ENCODE data around the gene NR6A1. TPM values are rescaled to one million over a fixed set of nuclear protein-coding genes. Genes with fewer than 3 reads are reported as not detected.

NR6A1 gene
- total and polyA plus RNA-seq, 2 of the 13 experiments (the other 11 are each of a cell fraction or from before 2014, with no cell fraction given): 28.1 to 31.5 TPM

DNA sequence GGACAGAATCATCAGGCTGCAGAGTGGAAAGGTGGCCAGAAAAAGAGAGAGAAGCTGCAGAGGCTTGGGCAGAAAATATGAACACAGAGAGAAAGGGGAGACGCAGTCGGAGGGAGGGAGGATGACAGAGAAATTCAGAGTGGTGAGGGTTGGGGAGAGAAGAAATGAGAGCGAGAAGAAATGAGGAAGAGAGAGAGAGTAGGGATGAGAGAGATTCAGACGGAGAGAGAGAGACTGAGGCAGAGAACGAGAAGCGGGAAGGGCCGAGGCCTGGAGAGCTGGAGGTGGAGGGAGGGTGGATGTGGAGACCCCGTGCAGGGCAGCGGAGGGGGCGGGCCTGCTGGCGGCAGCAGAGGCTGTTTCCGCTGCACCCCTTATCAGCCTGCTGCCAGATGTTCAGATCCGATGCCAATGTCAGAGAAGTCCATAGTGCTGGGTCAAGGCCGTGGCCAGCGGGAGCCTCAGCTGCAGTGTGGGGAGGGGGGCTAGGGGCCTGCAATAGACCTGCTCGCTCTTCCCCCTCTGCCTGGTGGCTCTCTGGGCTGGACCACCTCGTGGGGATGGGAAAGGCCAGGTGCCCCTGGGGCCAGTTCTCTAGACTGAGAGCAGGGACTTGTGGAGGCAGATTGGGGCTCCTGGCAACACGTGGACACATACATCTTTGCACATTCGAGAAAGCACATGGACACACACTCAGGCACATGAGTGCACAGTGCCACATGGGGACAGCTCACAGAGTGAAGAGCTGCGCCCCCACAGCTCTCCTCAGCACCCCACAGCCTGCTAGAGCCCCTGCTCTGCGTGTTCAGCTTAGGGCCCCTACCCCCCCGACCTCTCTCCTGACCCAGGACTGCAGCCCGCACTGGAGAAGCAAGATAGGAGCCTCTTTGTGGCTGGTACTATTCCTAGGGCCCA, 259.0 kb downstream of the NR6A1 start:
- in situ Hi-C loops (cut with HindIII; ENCODE audit: extremely low pct_ligation_motif_present, low pct_unique_long_range_greater_than_20kb) (no loop called here), intact Hi-C loops (cut with micrococcal nuclease; ENCODE audit: unreplicated experiment) (loop anchor here (1.0 kb wide), 1 partner anchor 8 kb away; no protein-coding TSS in a partner anchor)
- H3K4me2 ChIP-seq (ENCODE audit: low read depth, low read length): peak overlapping the region; percentile 54
- H2AFZ ChIP-seq (ENCODE audit: low read length): no peak overlapping the region
- no peaks in the 10 kb centered on the region for H3K79me2 ChIP-seq (ENCODE audit: insufficient read depth, low read length)
- ChIA-PET CTCF (ENCODE audit: low intra/inter-chr PET ratio, low total read pairs) (interaction anchor here (2.0 kb wide), 1 partner anchor 25 kb away, joined by 7 read pairs; no protein-coding TSS in a partner anchor), POLR2A (interaction anchor here (0.8 to 1.7 kb wide), 6 partner anchors 8 to 124 kb away, joined by 3 to 7 read pairs (median 4); no protein-coding TSS in a partner anchor)
- peak; percentile 49 for FAIRE-seq
- no peaks in the 10 kb centered on the region for H3K9me3 ChIP-seq (ENCODE audit: low read length)
- no peaks in the 10 kb centered on the region for H3K36me3 ChIP-seq (replicated peaks in 1 of 2; ENCODE audit: control insufficient read depth in 1 of 2, insufficient read depth in 2 of 2, low read length in 2 of 2)
- BruUV-seq (replicated peaks): no TSS peak
- H3K4me3 ChIP-seq (replicated peaks in 1 of 3; ENCODE audit: insufficient read depth in 1 of 3, low read depth in 2 of 3, low read length in 3 of 3): peak overlapping the region in 1 of 3 experiments; percentile 51; a peak in 2 of 6 replicates
- ATAC-seq: peak; percentile 40
- H3K27me3 ChIP-seq (ENCODE audit: control insufficient read depth in 1 of 2, insufficient read depth in 2 of 2, low read length in 2 of 2): no peaks in the 10 kb centered on the region
- WGBS (ENCODE audit: low lambda C conversion rate): 37% methylated on average over 15 of the region's 23 CpGs
- peak overlapping the region; percentile 85 for H3K27ac ChIP-seq (ENCODE audit: extremely low read length, insufficient read depth, low read length)
- peak; percentile 64 for DNase-seq (ENCODE audit: low spot score)
- no peaks in the 10 kb centered on the region for H4K20me1 ChIP-seq (ENCODE audit: insufficient read depth, low read length)
- H3K9ac ChIP-seq (ENCODE audit: insufficient read depth, low read depth, low read length): peak overlapping the region; percentile 70
- peaks cover 62% of the 10 kb centered on the region for H3K4me1 ChIP-seq (ENCODE audit: insufficient read depth, low read length)
- TF ChIP-seq, protein P1, sequence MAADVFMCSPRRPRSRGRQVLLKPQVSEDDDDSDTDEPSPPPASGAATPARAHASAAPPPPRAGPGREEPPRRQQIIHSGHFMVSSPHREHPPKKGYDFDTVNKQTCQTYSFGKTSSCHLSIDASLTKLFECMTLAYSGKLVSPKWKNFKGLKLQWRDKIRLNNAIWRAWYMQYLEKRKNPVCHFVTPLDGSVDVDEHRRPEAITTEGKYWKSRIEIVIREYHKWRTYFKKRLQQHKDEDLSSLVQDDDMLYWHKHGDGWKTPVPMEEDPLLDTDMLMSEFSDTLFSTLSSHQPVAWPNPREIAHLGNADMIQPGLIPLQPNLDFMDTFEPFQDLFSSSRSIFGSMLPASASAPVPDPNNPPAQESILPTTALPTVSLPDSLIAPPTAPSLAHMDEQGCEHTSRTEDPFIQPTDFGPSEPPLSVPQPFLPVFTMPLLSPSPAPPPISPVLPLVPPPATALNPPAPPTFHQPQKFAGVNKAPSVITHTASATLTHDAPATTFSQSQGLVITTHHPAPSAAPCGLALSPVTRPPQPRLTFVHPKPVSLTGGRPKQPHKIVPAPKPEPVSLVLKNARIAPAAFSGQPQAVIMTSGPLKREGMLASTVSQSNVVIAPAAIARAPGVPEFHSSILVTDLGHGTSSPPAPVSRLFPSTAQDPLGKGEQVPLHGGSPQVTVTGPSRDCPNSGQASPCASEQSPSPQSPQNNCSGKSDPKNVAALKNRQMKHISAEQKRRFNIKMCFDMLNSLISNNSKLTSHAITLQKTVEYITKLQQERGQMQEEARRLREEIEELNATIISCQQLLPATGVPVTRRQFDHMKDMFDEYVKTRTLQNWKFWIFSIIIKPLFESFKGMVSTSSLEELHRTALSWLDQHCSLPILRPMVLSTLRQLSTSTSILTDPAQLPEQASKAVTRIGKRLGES (CRISPR knock-in tag; IDR thresholded peaks at IDR 0.05; ENCODE audit: borderline replicate concordance): no peak
- TF ChIP-seq NR2F6 (IDR thresholded peaks at IDR 0.05) (peak; percentile 78), NR2F6 (CRISPR knock-in tag; IDR thresholded peaks at IDR 0.05) (peak; percentile 95), SALL1 (CRISPR knock-in tag; IDR thresholded peaks at IDR 0.05) (peak; percentile 93), HOXA7 (CRISPR knock-in tag; IDR thresholded peaks at IDR 0.05) (no peak), ZNF737 (CRISPR knock-in tag; IDR thresholded peaks at IDR 0.05; ENCODE audit: borderline replicate concordance) (no peak; the same call in 1 of the 2 replicates), ZNF180 (CRISPR knock-in tag; IDR thresholded peaks at IDR 0.05; ENCODE audit: borderline replicate concordance, low read depth) (no peak), KDM4B (CRISPR knock-in tag; IDR thresholded peaks at IDR 0.05) (peak; percentile 86; the same call in 1 of the 2 replicates), ZNF670 (CRISPR knock-in tag; IDR thresholded peaks at IDR 0.05; ENCODE audit: borderline replicate concordance) (peak; percentile 82; the same call in 1 of the 2 replicates), ZFX (CRISPR knock-in tag; IDR thresholded peaks at IDR 0.05; ENCODE audit: low read depth) (peak; percentile 70), MED1 (CRISPR knock-in tag; IDR thresholded peaks at IDR 0.05) (peak; percentile 64), ZNF546 (CRISPR knock-in tag; conservative IDR thresholded peaks at IDR 0.05) (no peak), SMAD9 (CRISPR knock-in tag; IDR thresholded peaks at IDR 0.05) (no peak), ZNF383 (CRISPR knock-in tag; IDR thresholded peaks at IDR 0.05; ENCODE audit: borderline replicate concordance) (no peak)
- TF ChIP-seq, protein P2, sequence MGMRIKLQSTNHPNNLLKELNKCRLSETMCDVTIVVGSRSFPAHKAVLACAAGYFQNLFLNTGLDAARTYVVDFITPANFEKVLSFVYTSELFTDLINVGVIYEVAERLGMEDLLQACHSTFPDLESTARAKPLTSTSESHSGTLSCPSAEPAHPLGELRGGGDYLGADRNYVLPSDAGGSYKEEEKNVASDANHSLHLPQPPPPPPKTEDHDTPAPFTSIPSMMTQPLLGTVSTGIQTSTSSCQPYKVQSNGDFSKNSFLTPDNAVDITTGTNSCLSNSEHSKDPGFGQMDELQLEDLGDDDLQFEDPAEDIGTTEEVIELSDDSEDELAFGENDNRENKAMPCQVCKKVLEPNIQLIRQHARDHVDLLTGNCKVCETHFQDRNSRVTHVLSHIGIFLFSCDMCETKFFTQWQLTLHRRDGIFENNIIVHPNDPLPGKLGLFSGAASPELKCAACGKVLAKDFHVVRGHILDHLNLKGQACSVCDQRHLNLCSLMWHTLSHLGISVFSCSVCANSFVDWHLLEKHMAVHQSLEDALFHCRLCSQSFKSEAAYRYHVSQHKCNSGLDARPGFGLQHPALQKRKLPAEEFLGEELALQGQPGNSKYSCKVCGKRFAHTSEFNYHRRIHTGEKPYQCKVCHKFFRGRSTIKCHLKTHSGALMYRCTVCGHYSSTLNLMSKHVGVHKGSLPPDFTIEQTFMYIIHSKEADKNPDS (CRISPR knock-in tag; IDR thresholded peaks at IDR 0.05): no peak
- TF ChIP-seq, protein P3, sequence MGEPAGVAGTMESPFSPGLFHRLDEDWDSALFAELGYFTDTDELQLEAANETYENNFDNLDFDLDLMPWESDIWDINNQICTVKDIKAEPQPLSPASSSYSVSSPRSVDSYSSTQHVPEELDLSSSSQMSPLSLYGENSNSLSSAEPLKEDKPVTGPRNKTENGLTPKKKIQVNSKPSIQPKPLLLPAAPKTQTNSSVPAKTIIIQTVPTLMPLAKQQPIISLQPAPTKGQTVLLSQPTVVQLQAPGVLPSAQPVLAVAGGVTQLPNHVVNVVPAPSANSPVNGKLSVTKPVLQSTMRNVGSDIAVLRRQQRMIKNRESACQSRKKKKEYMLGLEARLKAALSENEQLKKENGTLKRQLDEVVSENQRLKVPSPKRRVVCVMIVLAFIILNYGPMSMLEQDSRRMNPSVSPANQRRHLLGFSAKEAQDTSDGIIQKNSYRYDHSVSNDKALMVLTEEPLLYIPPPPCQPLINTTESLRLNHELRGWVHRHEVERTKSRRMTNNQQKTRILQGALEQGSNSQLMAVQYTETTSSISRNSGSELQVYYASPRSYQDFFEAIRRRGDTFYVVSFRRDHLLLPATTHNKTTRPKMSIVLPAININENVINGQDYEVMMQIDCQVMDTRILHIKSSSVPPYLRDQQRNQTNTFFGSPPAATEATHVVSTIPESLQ (CRISPR knock-in tag; conservative IDR thresholded peaks at IDR 0.05): no peak
